Frontal cortex (tissue), 4 donors: ENCODE results near the gene SPATA20. TPM values are rescaled to one million over a fixed set of nuclear protein-coding genes. Genes with fewer than 3 reads are reported as not detected.

Experiments used
- DNase-seq, 2 donors: peaks; one replicate each; pipeline ENCODE4 v3.0.0; 2012; ENCODE audit warnings: low spot score in 2 of 2
- FAIRE-seq: peaks from 2 replicates; lab custom pipeline; 2012; peaks lifted over from hg19 to GRCh38; lab: Jason Lieb, UNC
- total RNA-seq: library from RNA; depleted of rRNA; stranded (reverse); fragments of >200 nt; gene quantifications from one replicate; pipeline ENCODE4 v1.2.3, GENCODE V29; 2014
- donor health status: control.
- donor health status: control.
- donor health status: control.

The SPATA20 gene
- total RNA-seq, result 26.9 TPM

- FAIRE-seq (no peak), DNase-seq (peak; percentile 79 to 90)
These were observed at the start of gene SPATA20 for GRCh38 chr17:50547035-50547735. SPATA20 (plus strand) TSS chr17:50547174; CDS start chr17:50547209, 35 bp downstream.

GRCh38 chr17:50498021-50498874, 48.7 kb upstream of the SPATA20 start:
- FAIRE-seq (no peak), DNase-seq (no peak)

GRCh38 chr17:50499270-50499669, 47.7 kb upstream of the SPATA20 start:
- FAIRE-seq (no peak), DNase-seq (no peak)

- DNase-seq (no peak), FAIRE-seq (no peak)
These were observed 47.3 kb upstream of the SPATA20 start for GRCh38 chr17:50499721-50500120.

- peak; percentile 17 for FAIRE-seq
- DNase-seq, result no peak
These were observed 45.9 kb upstream of the SPATA20 start for GRCh38 chr17:50501054-50501453.

- no peak for DNase-seq
- no peak for FAIRE-seq
These were observed 44.5 kb upstream of the SPATA20 start for GRCh38 chr17:50502301-50502990.

GRCh38 chr17:50505591-50506130, 41.3 kb upstream of the SPATA20 start:
- FAIRE-seq, result no peak

GRCh38 chr17:50506298-50506697, 40.7 kb upstream of the SPATA20 start:
- FAIRE-seq (no peak), DNase-seq (no peak)

More at GRCh38 chr17:50505591-50506130, 41.3 kb upstream of the SPATA20 start:
- DNase-seq, result no peak

GRCh38 chr17:50507871-50508572, 39.0 kb upstream of the SPATA20 start, which contains the start of gene MYCBPAP:
MYCBPAP (plus strand) TSS chr17:50508439; CDS start chr17:50508675, 236 bp downstream.
- FAIRE-seq (no peak), DNase-seq (peak; percentile 76 to 93)

GRCh38 chr17:50508573-50509460, 38.2 kb upstream of the SPATA20 start:
- no peak for DNase-seq
- FAIRE-seq, result no peak

- DNase-seq (no peak), FAIRE-seq (no peak)
These were observed 35.9 kb upstream of the SPATA20 start for GRCh38 chr17:50511058-50511457.

GRCh38 chr17:50513495-50513894, 33.5 kb upstream of the SPATA20 start:
- FAIRE-seq, result no peak
- no peak for DNase-seq

GRCh38 chr17:50514388-50514787, 32.6 kb upstream of the SPATA20 start:
- no peak for FAIRE-seq
- no peak for DNase-seq

GRCh38 chr17:50514936-50515702, 31.9 kb upstream of the SPATA20 start:
- no peak for FAIRE-seq
- no peak for DNase-seq

- no peak for DNase-seq
- no peak for FAIRE-seq
These were observed 30.0 kb upstream of the SPATA20 start for GRCh38 chr17:50517011-50517410.

GRCh38 chr17:50517504-50518383, 29.2 kb upstream of the SPATA20 start:
- DNase-seq, result no peak
- FAIRE-seq, result no peak
